HepG2 (cell line): ENCODE results near the gene PARM1. TPM values are rescaled to one million over a fixed set of nuclear protein-coding genes. Genes with fewer than 3 reads are reported as not detected.

Experiments used
- ATAC-seq: fragments of 200-7000 bp; cut with Tn5 transposase; 3 replicates; pipeline ENCODE4 v1.9.1; 2020; ENCODE audit warnings: mild to moderate bottlenecking, moderate library complexity
- BruUV-seq: library from RNA; stranded (reverse); fragments of 400-500 nt; replicated peaks from 2 replicates; lab custom pipeline; 2021; lab: Mats Ljungman, UMichigan
- CTCF ChIA-PET: fragments of 300-600 bp; formaldehyde crosslinking; extraction: SDS; loops from one replicate; lab custom pipeline; 2021; ENCODE audit warnings: low total read pairs, inconsistent platforms, low intra/inter-chr PET ratio; lab: Yijun Ruan, JAX
- POLR2A ChIA-PET: fragments of 350-600 bp; sonication (Branson Sonifier 250); formaldehyde crosslinking; loops from one replicate; lab custom pipeline; 2020; ENCODE audit warnings: antibody characterized with exemption, inconsistent platforms; lab: Yijun Ruan, JAX
- DNase-seq: peaks from one replicate; pipeline ENCODE4 v3.0.0-alpha.2; 2015; ENCODE audit warnings: low spot score
- FAIRE-seq: peaks from 3 replicates; lab custom pipeline; 2011; peaks lifted over from hg19 to GRCh38; lab: Jason Lieb, UNC
- H2AFZ ChIP-seq: one replicate; pipeline ENCODE4 v1.6.1; 2011; ENCODE audit warnings: low read length, inconsistent platforms
- H3K27ac ChIP-seq: fragments of 300-600 bp; 3 replicates; pipeline ENCODE4 v1.8.0; 2011; ENCODE audit warnings: mixed run types, mild to moderate bottlenecking, mixed read lengths, low read length, inconsistent platforms; ENCODE audit not compliant: insufficient read depth; ENCODE audit errors: extremely low read length
- H3K27me3 ChIP-seq, 2 experiments: fragments of 200-600 bp in 1 of 2; 2 replicates in 1 of 2; 3 replicates in 1 of 2; pipeline versions ENCODE4 v1.6.0 to v1.8.0; 2011; ENCODE audit warnings: low read length in 2 of 2, mild to moderate bottlenecking in 2 of 2, moderate library complexity in 2 of 2, inconsistent platforms in 1 of 2; ENCODE audit not compliant: insufficient read depth in 2 of 2, control insufficient read depth in 1 of 2
- H3K36me3 ChIP-seq, 2 experiments: fragments of 200-600 bp in 1 of 2; replicated peaks in 1 of 2; 2 replicates in 1 of 2; 3 replicates in 1 of 2; pipeline versions ENCODE4 v1.5.1 to v1.8.0; 2011; ENCODE audit warnings: low read length in 2 of 2, inconsistent platforms in 1 of 2; ENCODE audit not compliant: insufficient read depth in 2 of 2, control insufficient read depth in 1 of 2
- H3K4me1 ChIP-seq: 2 replicates; pipeline ENCODE4 v1.5.1; 2012; ENCODE audit warnings: low read length, inconsistent platforms; ENCODE audit not compliant: insufficient read depth
- H3K4me2 ChIP-seq: 2 replicates; pipeline ENCODE4 v1.6.0; 2011; ENCODE audit warnings: low read depth, low read length, inconsistent platforms
- H3K4me3 ChIP-seq, 3 experiments: fragments of 200-600 bp in 1 of 3; sonication (generic), shearing (Covaris generic) in 1 of 3; replicated peaks in 1 of 3; 2 replicates each; pipeline ENCODE4 v1.5.1; 2011 to 2016; ENCODE audit warnings: low read length in 3 of 3, inconsistent platforms in 2 of 3, low read depth in 2 of 3, mild to moderate bottlenecking in 2 of 3, control low read depth in 1 of 3, mixed read lengths in 1 of 3; ENCODE audit not compliant: insufficient read depth in 1 of 3
- H3K79me2 ChIP-seq: one replicate; pipeline ENCODE4 v1.6.1; 2011; ENCODE audit warnings: low read length, inconsistent platforms; ENCODE audit not compliant: insufficient read depth
- H3K9ac ChIP-seq: 2 replicates; pipeline ENCODE4 v1.6.0; 2011; ENCODE audit warnings: mild to moderate bottlenecking, low read depth, low read length, inconsistent platforms; ENCODE audit not compliant: insufficient read depth
- H3K9me3 ChIP-seq: 2 replicates; pipeline ENCODE4 v1.5.1; 2012; ENCODE audit warnings: mild to moderate bottlenecking, low read length
- H4K20me1 ChIP-seq: 2 replicates; pipeline ENCODE4 v1.6.0; 2011; ENCODE audit warnings: inconsistent platforms, mild to moderate bottlenecking, low read length, moderate library complexity; ENCODE audit not compliant: insufficient read depth
- ELF4 ChIP-seq: sonication (generic); formaldehyde crosslinking; IDR thresholded peaks from 2 replicates; pipeline ENCODE4 v1.5.0; 2020; ENCODE audit warnings: missing genetic modification reagents, mild to moderate bottlenecking, moderate library complexity, borderline replicate concordance
- HMGXB3 ChIP-seq: sonication (generic); formaldehyde crosslinking; IDR thresholded peaks from 2 replicates; pipeline ENCODE4 v1.4.0; 2020; ENCODE audit warnings: missing genetic modification reagents, borderline replicate concordance
- MEF2D ChIP-seq: sonication (generic); formaldehyde crosslinking; IDR thresholded peaks from 2 replicates; pipeline ENCODE4 v1.5.1; 2020; ENCODE audit warnings: mild to moderate bottlenecking, missing genetic modification reagents
- NAIF1 ChIP-seq: sonication (generic); formaldehyde crosslinking; IDR thresholded peaks from 2 replicates; pipeline ENCODE4 v1.5.0; 2020; ENCODE audit warnings: mild to moderate bottlenecking, missing genetic modification reagents, borderline replicate concordance
- NFE2L1 ChIP-seq: sonication (generic); formaldehyde crosslinking; IDR thresholded peaks from 2 replicates; pipeline ENCODE4 v1.4.0; 2020; ENCODE audit warnings: missing genetic modification reagents, mild to moderate bottlenecking, borderline replicate concordance
- RFX3 ChIP-seq: IDR thresholded peaks from 2 replicates; pipeline ENCODE4 v1.6.1; 2016; ENCODE audit warnings: missing biosample characterization, missing genetic modification reagents
- SETDB1 ChIP-seq: sonication (generic); formaldehyde crosslinking; IDR thresholded peaks from 2 replicates; pipeline ENCODE4 v1.5.1; 2020; ENCODE audit warnings: missing genetic modification reagents, mild to moderate bottlenecking, borderline replicate concordance
- SIN3B ChIP-seq: fragments of 150-350 bp; IDR thresholded peaks from 2 replicates; pipeline ENCODE4 v1.6.1; 2014; ENCODE audit warnings: low read length
- SNAPC2 ChIP-seq: sonication (generic); formaldehyde crosslinking; IDR thresholded peaks from 2 replicates; pipeline ENCODE4 v1.8.1; 2022; ENCODE audit warnings: mild to moderate bottlenecking, missing genetic modification reagents
- USF2 ChIP-seq, 2 experiments: sonication (generic) in 1 of 2; formaldehyde crosslinking in 1 of 2; IDR thresholded peaks; 2 replicates each; pipeline versions ENCODE4 v1.5.1 to v1.6.1; 2011 to 2020; ENCODE audit warnings: borderline replicate concordance in 1 of 2, low read depth in 1 of 2, low read length in 1 of 2, mild to moderate bottlenecking in 1 of 2, missing genetic modification reagents in 1 of 2, moderate library complexity in 1 of 2
- ZMYM4 ChIP-seq: sonication (generic); formaldehyde crosslinking; IDR thresholded peaks from 2 replicates; pipeline ENCODE4 v1.8.1; 2023; ENCODE audit warnings: mild to moderate bottlenecking, missing genetic modification reagents
- ZNF660 ChIP-seq: sonication (generic); formaldehyde crosslinking; IDR thresholded peaks from 2 replicates; pipeline ENCODE4 v1.5.1; 2020; ENCODE audit warnings: mild to moderate bottlenecking, low read depth, missing genetic modification reagents, borderline replicate concordance
- WGBS: methylation state at CpG from one replicate; pipeline ENCODE4 v1.1.6; 2017; ENCODE audit warnings: low lambda C conversion rate; 5-methylcytosine and 5-hydroxymethylcytosine counted together
- in situ Hi-C: cut with HindIII; loops from 2 replicates; pipeline ENCODE4 v1.10.0; 2017; ENCODE audit warnings: low pct_unique_long_range_greater_than_20kb; ENCODE audit not compliant: extremely low pct_ligation_motif_present
- intact Hi-C: fragments of 100-400 bp; cut with micrococcal nuclease; formaldehyde crosslinking; loops from one replicate; pipeline ENCODE4 v1.10.0; 2022; ENCODE audit not compliant: unreplicated experiment
- polyA plus RNA-seq, 8 experiments: library from polyadenylated mRNA; depleted of rRNA in 3 of 8; stranded (reverse) in 7 of 8; unstranded in 1 of 8; fragments of >200 nt; fragmentation: Illumina TruSeq in 4 of 8; extraction: Trizol in 4 of 8; gene quantifications; 2 replicates each; pipeline versions ENCODE4 v1.2.1 to v1.2.3, GENCODE V29; 2011 to 2016; ENCODE audit warnings: low read depth in 4 of 8, missing spikeins in 1 of 8, mixed read lengths in 1 of 8; ENCODE audit not compliant: insufficient read depth in 1 of 8
- total RNA-seq, 5 experiments: library from RNA; depleted of rRNA; stranded (reverse); fragments of >200 nt; fragmentation: Illumina TruSeq; extraction: Trizol; gene quantifications; 2 replicates each; pipeline ENCODE4 v1.2.3, GENCODE V29; 2016; ENCODE audit warnings: low read depth in 1 of 5
- TF ChIP-seq, protein P1 (sequence below): sonication (generic); formaldehyde crosslinking; IDR thresholded peaks from 2 replicates; pipeline ENCODE4 v1.8.0; 2022; ENCODE audit warnings: mild to moderate bottlenecking, missing genetic modification reagents, borderline replicate concordance
- TF ChIP-seq, protein P2 (sequence below): IDR thresholded peaks from 2 replicates; pipeline ENCODE4 v1.6.1; 2016; ENCODE audit warnings: missing compliant biosample characterization, missing genetic modification reagents, borderline replicate concordance

PARM1 gene
- total and polyA plus RNA-seq, 2 of the 13 experiments (the other 11 are each of a cell fraction or from before 2014, with no cell fraction given), result not detected

- ATAC-seq, result no peak
- POLR2A ChIA-PET, result no interaction called here
- DNase-seq, result no peak
- H2AFZ ChIP-seq, result no peak overlapping the region
- in situ Hi-C loops, result loop anchor here (25.0 kb wide), 1 partner anchor 546 kb away; no protein-coding TSS in a partner anchor
- H3K9ac ChIP-seq, result no peak overlapping the region
- H3K27me3 ChIP-seq, result no peaks in the 10 kb centered on the region
- H3K27ac ChIP-seq, result no peak overlapping the region
- FAIRE-seq, result no peak
- H3K4me2 ChIP-seq, result no peak overlapping the region
- no peaks in the 10 kb centered on the region for H3K4me1 ChIP-seq
- WGBS, result under 1% methylated on average over 3 of the region's 3 CpGs
- no peaks in the 10 kb centered on the region for H3K9me3 ChIP-seq
- no peaks in the 10 kb centered on the region for H3K36me3 ChIP-seq
- CTCF ChIA-PET, result no interaction called here
- H4K20me1 ChIP-seq, result no peaks in the 10 kb centered on the region
- intact Hi-C loops, result no loop called here
- TF ChIP-seq SETDB1 (CRISPR knock-in tag) (no peak), HMGXB3 (CRISPR knock-in tag) (no peak), ELF4 (CRISPR knock-in tag) (no peak), SNAPC2 (CRISPR knock-in tag) (no peak), SIN3B (no peak), ZMYM4 (no peak), NAIF1 (CRISPR knock-in tag) (no peak), USF2 (IDR thresholded peaks at IDR 0.05; ENCODE audit: low read depth, low read length) (no peak), USF2 (CRISPR knock-in tag; IDR thresholded peaks at IDR 0.05; ENCODE audit: borderline replicate concordance) (no peak), NFE2L1 (no peak), MEF2D (CRISPR knock-in tag) (no peak), RFX3 (CRISPR knock-in tag) (no peak), ZNF660 (CRISPR knock-in tag) (no peak)
- TF ChIP-seq, protein P1, sequence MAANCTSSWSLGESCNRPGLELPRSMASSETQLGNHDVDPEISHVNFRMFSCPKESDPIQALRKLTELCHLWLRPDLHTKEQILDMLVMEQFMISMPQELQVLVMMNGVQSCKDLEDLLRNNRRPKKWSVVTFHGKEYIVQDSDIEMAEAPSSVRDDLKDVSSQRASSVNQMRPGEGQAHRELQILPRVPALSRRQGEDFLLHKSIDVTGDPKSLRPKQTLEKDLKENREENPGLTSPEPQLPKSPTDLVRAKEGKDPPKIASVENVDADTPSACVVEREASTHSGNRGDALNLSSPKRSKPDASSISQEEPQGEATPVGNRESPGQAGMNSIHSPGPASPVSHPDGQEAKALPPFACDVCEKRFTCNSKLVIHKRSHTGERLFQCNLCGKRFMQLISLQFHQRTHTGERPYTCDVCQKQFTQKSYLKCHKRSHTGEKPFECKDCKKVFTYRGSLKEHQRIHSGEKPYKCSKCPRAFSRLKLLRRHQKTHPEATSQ (CRISPR knock-in tag), result no peak
- TF ChIP-seq, protein P2, sequence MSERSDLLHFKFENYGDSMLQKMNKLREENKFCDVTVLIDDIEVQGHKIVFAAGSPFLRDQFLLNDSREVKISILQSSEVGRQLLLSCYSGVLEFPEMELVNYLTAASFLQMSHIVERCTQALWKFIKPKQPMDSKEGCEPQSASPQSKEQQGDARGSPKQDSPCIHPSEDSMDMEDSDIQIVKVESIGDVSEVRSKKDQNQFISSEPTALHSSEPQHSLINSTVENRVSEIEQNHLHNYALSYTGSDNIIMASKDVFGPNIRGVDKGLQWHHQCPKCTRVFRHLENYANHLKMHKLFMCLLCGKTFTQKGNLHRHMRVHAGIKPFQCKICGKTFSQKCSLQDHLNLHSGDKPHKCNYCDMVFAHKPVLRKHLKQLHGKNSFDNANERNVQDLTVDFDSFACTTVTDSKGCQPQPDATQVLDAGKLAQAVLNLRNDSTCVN, result no peak
- TF ChIP-seq, all 625 proteins: peak for 0
- H3K79me2 ChIP-seq, result no peaks in the 10 kb centered on the region
- no peak overlapping the region for H3K4me3 ChIP-seq
- no TSS peak for BruUV-seq
Observed at GRCh38 chr4:74941123-74941522, 8.2 kb downstream of the PARM1 start.
